NCI-H82 treated with DMSO at 0.1 percent for 48 hours (cell line): ENCODE measurements around the gene SAP30BP.

ENCODE experiments used
- DNase-seq: peaks from one replicate; lab custom pipeline; 2025; ENCODE audit not compliant: unreplicated experiment; lab: John Stamatoyannopoulos, UW

The SAP30BP gene

GRCh38 chr17:75684924-75685323 is 17.8 kb downstream of the SAP30BP start:
- DNase-seq: no peak

- DNase-seq: no peak
Measured at GRCh38 chr17:75685499-75685898, 18.4 kb downstream of the SAP30BP start.

GRCh38 chr17:75688209-75688825 is 21.2 kb downstream of the SAP30BP start:
- DNase-seq: no peak

GRCh38 chr17:75689441-75689873 is 22.3 kb downstream of the SAP30BP start:
- no peak for DNase-seq

GRCh38 chr17:75691371-75691791 is 24.2 kb downstream of the SAP30BP start:
- DNase-seq: no peak

- no peak for DNase-seq
Measured at GRCh38 chr17:75691801-75692626, 24.9 kb downstream of the SAP30BP start.

- no peak for DNase-seq
Measured at GRCh38 chr17:75692976-75693375, 25.8 kb downstream of the SAP30BP start.

- DNase-seq: no peak
Measured at GRCh38 chr17:75693500-75694481, 26.7 kb downstream of the SAP30BP start.

GRCh38 chr17:75694536-75694935 is 27.4 kb downstream of the SAP30BP start:
- DNase-seq: no peak

- DNase-seq: no peak
Measured at GRCh38 chr17:75695141-75695829, 28.1 kb downstream of the SAP30BP start.

GRCh38 chr17:75695830-75696271 is 28.7 kb downstream of the SAP30BP start:
- no peak for DNase-seq

GRCh38 chr17:75697651-75698291 is 30.6 kb downstream of the SAP30BP start:
- no peak for DNase-seq

GRCh38 chr17:75698659-75699058 is 31.5 kb downstream of the SAP30BP start:
- no peak for DNase-seq

GRCh38 chr17:75701288-75701687 is 34.1 kb downstream of the SAP30BP start:
- no peak for DNase-seq

GRCh38 chr17:75703191-75703590 is 36.1 kb downstream of the SAP30BP start:
- no peak for DNase-seq

- DNase-seq: no peak
Measured at GRCh38 chr17:75703591-75703990, 36.5 kb downstream of the SAP30BP start.

- no peak for DNase-seq
Measured at GRCh38 chr17:75704963-75705875, 38.1 kb downstream of the SAP30BP start.

GRCh38 chr17:75706042-75706728 is 39.0 kb downstream of the SAP30BP start:
- DNase-seq: no peak
